H1 (cell line): ENCODE results near the gene IFNK.

Source experiments
- ATF2 ChIP-seq: IDR thresholded peaks from 2 replicates; pipeline ENCODE4 v1.6.1; 2012; ENCODE audit warnings: low read length, inconsistent platforms
- CHD2 ChIP-seq: IDR thresholded peaks from 2 replicates; pipeline ENCODE4 v1.6.1; 2012; ENCODE audit warnings: low read length, improper control_type of control experiment
- KDM4A ChIP-seq: IDR thresholded peaks from one replicate; pipeline ENCODE4 v1.7.1; 2012; ENCODE audit warnings: low read depth, mild to moderate bottlenecking, moderate library complexity, low read length, inconsistent platforms; ENCODE audit not compliant: severe bottlenecking
- NRF1 ChIP-seq: IDR thresholded peaks from 2 replicates; pipeline ENCODE4 v1.6.1; 2011; ENCODE audit warnings: mild to moderate bottlenecking, low read depth, low read length, improper control_type of control experiment
- POLR2A ChIP-seq, 2 experiments: IDR thresholded peaks; 1 replicate in 1 of 2; 2 replicates in 1 of 2; pipeline ENCODE4 v1.6.1; 2011; ENCODE audit warnings: low read depth in 2 of 2, low read length in 2 of 2, mild to moderate bottlenecking in 2 of 2; ENCODE audit errors: control extremely low read depth in 1 of 2
- POLR2AphosphoS5 ChIP-seq: IDR thresholded peaks from 2 replicates; pipeline ENCODE4 v1.6.1; 2011; ENCODE audit warnings: low read depth, low read length
- RXRA ChIP-seq: IDR thresholded peaks from 2 replicates; pipeline ENCODE4 v1.6.1; 2011; ENCODE audit warnings: low read depth, mild to moderate bottlenecking, low read length, moderate library complexity; ENCODE audit not compliant: insufficient read depth
- SIN3A ChIP-seq, 2 experiments: IDR thresholded peaks in 1 of 2; conservative IDR thresholded peaks in 1 of 2; 2 replicates each; pipeline ENCODE4 v1.6.1; 2011 to 2012; ENCODE audit warnings: low read length in 2 of 2, improper control_type of control experiment in 1 of 2, low read depth in 1 of 2, mild to moderate bottlenecking in 1 of 2
- SP1 ChIP-seq: IDR thresholded peaks from 2 replicates; pipeline ENCODE4 v1.6.1; 2011; ENCODE audit warnings: low read depth, low read length
- ZNF274 ChIP-seq: IDR thresholded peaks from 2 replicates; pipeline ENCODE4 v1.7.0; 2012; ENCODE audit warnings: low read length, borderline replicate concordance; ENCODE audit errors: extremely low read depth
- TF ChIP-seq, protein P1 (sequence below), 3 experiments: IDR thresholded peaks; 1 replicate in 2 of 3; 2 replicates in 1 of 3; pipeline versions ENCODE4 v1.5.1 to v1.6.1; 2011; ENCODE audit warnings: low read length in 3 of 3, mild to moderate bottlenecking in 3 of 3, inconsistent platforms in 2 of 3, low read depth in 1 of 3, moderate library complexity in 1 of 3; ENCODE audit not compliant: insufficient read depth in 1 of 3; ENCODE audit errors: control extremely low read depth in 1 of 3

GRCh38 chr9:27506981-27507380 lies 17.1 kb upstream of the IFNK start:
- TF ChIP-seq CHD2 = no peak
- TF ChIP-seq ZNF274 = no peak
- TF ChIP-seq, protein P1, sequence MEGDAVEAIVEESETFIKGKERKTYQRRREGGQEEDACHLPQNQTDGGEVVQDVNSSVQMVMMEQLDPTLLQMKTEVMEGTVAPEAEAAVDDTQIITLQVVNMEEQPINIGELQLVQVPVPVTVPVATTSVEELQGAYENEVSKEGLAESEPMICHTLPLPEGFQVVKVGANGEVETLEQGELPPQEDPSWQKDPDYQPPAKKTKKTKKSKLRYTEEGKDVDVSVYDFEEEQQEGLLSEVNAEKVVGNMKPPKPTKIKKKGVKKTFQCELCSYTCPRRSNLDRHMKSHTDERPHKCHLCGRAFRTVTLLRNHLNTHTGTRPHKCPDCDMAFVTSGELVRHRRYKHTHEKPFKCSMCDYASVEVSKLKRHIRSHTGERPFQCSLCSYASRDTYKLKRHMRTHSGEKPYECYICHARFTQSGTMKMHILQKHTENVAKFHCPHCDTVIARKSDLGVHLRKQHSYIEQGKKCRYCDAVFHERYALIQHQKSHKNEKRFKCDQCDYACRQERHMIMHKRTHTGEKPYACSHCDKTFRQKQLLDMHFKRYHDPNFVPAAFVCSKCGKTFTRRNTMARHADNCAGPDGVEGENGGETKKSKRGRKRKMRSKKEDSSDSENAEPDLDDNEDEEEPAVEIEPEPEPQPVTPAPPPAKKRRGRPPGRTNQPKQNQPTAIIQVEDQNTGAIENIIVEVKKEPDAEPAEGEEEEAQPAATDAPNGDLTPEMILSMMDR (IDR thresholded peaks at IDR 0.05; ENCODE audit: control extremely low read depth in 1 of 3, insufficient read depth in 1 of 3, low read depth in 1 of 3, low read length in 3 of 3) = no peak
- TF ChIP-seq POLR2AphosphoS5 = no peak
- no peak for TF ChIP-seq KDM4A
- no peak for TF ChIP-seq NRF1
- TF ChIP-seq SIN3A (conservative IDR thresholded peaks at IDR 0.05 in 1 of 2, IDR thresholded peaks at IDR 0.05 in 1 of 2; ENCODE audit: low read depth in 1 of 2, low read length in 2 of 2) = no peak
- TF ChIP-seq RXRA = no peak
- TF ChIP-seq POLR2A (IDR thresholded peaks at IDR 0.05; ENCODE audit: control extremely low read depth in 1 of 2, low read depth in 2 of 2, low read length in 2 of 2) = no peak
- no peak for TF ChIP-seq SP1
- TF ChIP-seq ATF2 = no peak
